Retinal pigment epithelial cell (primary cell): ENCODE measurements around the gene MTHFD1L.
"Not testable (repeated sequence)": the region's sequence is repeated elsewhere in the genome, so short reads cannot be mapped to it uniquely, and the experiment has no call there.

Experiments
- DNase-seq: peaks from one replicate; pipeline ENCODE4 v3.0.0-alpha.2; 2010; ENCODE audit warnings: low read depth
- H3K4me3 ChIP-seq: 2 replicates; pipeline ENCODE4 v1.5.1; 2011; ENCODE audit warnings: mild to moderate bottlenecking, low read length, control low read depth, moderate library complexity
- CTCF ChIP-seq: conservative IDR thresholded peaks from 2 replicates; pipeline ENCODE4 v1.5.1; 2011; ENCODE audit warnings: low read depth, low read length, control low read depth, inconsistent platforms

MTHFD1L gene

GRCh38 chr6:151075527-151075926 lies 210.0 kb downstream of the MTHFD1L start:
- no peak for TF ChIP-seq CTCF
- peak; percentile 96 for DNase-seq
- no peak overlapping the region for H3K4me3 ChIP-seq

GRCh38 chr6:151075930-151076555 lies 210.5 kb downstream of the MTHFD1L start:
- peak; percentile 62 for DNase-seq
- TF ChIP-seq CTCF = no peak
- no peak overlapping the region for H3K4me3 ChIP-seq

- TF ChIP-seq CTCF = no peak
- H3K4me3 ChIP-seq = no peak overlapping the region
- DNase-seq = no peak
Measured at GRCh38 chr6:151078655-151079054, 213.2 kb downstream of the MTHFD1L start.

- H3K4me3 ChIP-seq = no peak overlapping the region
- no peak for DNase-seq
- no peak for TF ChIP-seq CTCF
Measured at GRCh38 chr6:151081656-151082055, 216.2 kb downstream of the MTHFD1L start.

GRCh38 chr6:151082079-151082478 lies 216.6 kb downstream of the MTHFD1L start:
- H3K4me3 ChIP-seq = no peak overlapping the region
- TF ChIP-seq CTCF = no peak
- DNase-seq = no peak

GRCh38 chr6:151084275-151084674 lies 218.8 kb downstream of the MTHFD1L start:
- TF ChIP-seq CTCF = no peak
- no peak overlapping the region for H3K4me3 ChIP-seq
- DNase-seq = no peak

GRCh38 chr6:151087055-151087454 lies 221.6 kb downstream of the MTHFD1L start:
- not testable (repeated sequence) for DNase-seq, H3K4me3 ChIP-seq
